Measurements from ENCODE around the gene DDR1.
"Not testable (repeated sequence)": the region's sequence is repeated elsewhere in the genome, so short reads cannot be mapped to it uniquely, and the experiment has no call there.

The DDR1 gene

DNA sequence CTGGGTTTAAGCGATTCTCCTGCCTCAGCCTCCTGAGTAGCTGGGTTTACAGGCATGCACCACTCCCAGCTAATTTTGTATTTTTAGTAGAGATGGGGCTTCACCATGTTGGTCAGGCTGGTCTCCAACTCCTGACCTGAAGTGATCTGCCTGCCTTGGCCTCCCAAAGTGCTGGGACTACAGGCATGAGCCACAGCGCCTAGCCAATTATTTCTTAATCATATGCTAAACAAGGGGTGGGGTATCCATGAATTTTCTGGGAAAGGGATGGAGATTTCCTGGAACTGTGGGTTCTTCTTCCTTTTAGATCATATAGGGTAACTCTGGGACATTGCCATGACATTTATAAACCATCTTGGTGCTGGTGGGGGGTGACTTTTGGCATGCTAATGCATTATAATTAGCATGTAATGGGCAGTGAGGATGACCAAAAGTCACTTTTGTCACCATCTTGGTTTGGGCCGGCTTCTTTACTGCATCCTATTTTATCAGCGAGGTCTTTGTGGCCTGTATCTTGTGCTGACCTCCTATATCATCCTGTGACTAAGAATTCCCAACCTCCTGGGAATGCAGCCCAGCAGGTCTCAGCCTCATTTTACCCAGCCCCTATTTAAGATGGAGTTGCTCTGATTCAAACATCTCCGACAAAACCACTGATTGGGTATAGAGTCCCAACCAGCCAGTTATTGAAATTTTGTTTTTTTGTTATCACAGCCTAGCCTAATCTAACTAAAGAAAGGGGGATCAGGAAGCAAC is 29.9 kb upstream of the DDR1 start:
- DNase-seq: no peak

- no peak for DNase-seq
Observed at GRCh38 chr6:30855429-30856075, 28.8 kb upstream of the DDR1 start.

- DNase-seq: no peak
Observed at GRCh38 chr6:30857112-30857511, 27.2 kb upstream of the DDR1 start.

DNA sequence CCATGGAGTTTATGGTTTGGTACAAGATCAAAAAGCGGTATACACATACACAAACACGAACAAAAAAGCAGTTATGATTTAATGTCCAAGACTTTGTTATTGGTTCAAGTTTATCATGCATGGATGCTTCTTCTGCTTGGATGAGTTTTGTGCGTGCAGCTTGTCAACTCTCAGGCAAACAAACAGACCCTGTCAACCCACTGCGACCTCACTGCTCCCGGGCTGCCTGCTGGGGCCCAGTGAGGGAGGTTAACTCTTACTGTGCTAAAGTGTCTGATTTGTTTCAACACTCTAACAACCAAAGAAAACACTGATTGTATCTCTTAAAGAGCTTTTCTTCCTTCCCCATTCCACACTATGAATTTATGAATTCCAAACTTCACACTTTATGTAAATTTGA is 26.8 kb upstream of the DDR1 start:
- no peak for DNase-seq

DNA sequence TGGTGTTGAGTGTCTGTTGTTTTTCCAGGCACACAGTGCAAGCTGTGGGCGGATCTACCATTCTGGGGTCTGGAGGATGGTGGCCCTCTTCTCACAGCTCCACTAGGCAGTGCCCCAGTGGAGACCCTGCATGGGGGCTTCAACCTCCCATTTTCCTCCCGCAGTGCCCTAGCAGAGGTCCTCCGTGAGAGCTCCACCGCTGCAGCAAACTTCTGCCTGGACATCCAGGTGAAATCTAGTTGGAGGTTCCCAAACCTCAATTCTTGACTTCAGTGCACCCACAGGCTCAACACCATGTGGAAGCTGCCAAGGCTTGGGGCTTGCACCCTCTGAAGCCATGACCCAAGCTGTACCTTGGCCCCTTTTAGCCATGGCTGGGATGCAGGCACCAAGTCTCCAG is 24.6 kb upstream of the DDR1 start:
- DNase-seq: not testable (repeated sequence)

- no peak for DNase-seq
Observed at GRCh38 chr6:30861257-30862048, 22.9 kb upstream of the DDR1 start.

DNA sequence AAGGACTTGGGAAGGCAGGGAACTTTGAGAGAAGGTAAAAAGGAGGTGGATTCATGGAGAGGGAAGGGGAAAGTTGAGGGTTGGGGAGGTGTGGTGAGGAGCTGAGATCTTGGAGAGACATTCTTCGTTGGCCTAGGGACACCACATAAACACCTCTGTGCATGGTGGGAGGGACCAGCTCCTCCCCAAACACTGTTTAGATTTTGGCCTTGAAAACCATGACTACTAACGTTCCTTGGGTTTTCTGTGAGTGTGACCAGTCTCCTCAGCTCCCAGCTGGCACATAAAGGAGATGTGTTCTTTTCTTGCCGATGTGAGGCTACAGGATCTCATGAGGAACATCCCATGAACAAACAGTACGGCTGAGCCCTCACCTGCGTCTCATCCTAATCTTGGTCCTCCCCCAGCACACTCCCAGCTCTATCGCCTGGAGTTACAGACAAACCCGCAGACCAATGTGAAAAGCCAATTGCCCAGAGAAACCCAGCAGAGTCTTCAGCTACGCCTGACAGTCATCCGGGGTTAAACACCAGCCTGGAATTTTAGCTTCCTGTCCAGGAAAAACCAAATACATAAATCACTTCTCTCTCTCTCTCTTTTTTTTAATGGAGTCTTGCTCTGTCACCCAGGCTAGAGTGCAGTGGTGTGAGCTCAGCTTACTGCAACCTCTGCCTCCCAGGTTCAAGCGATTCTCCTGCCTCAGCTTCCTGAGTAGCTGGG is 22.0 kb upstream of the DDR1 start:
- DNase-seq: no peak

GRCh38 chr6:30864325-30864724 is 20.0 kb upstream of the DDR1 start:
- no peak for DNase-seq

- DNase-seq: not testable (repeated sequence)
Observed at GRCh38 chr6:30869241-30869749, 15.0 kb upstream of the DDR1 start.

DNA sequence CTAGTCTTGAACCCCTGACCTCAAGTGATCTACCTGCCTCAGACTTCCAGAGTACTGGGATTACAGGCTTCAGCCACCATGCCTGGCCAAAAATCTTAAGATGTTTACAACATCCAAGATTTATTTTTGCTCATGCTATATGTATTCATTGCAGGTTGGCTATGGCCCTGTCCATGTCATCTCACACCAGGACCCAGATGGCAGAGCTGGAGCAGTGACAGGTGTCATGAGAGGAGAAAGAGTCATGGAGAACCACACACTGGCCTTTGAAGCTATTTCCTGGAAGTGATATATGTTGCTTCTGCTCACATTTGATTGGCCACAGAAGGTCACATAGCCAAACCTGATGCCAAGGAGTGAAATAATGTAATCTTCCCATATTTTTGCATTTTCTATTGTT is 13.8 kb upstream of the DDR1 start:
- DNase-seq: no peak

- DNase-seq: no peak
Observed at GRCh38 chr6:30871592-30872183, 12.6 kb upstream of the DDR1 start.

DNA sequence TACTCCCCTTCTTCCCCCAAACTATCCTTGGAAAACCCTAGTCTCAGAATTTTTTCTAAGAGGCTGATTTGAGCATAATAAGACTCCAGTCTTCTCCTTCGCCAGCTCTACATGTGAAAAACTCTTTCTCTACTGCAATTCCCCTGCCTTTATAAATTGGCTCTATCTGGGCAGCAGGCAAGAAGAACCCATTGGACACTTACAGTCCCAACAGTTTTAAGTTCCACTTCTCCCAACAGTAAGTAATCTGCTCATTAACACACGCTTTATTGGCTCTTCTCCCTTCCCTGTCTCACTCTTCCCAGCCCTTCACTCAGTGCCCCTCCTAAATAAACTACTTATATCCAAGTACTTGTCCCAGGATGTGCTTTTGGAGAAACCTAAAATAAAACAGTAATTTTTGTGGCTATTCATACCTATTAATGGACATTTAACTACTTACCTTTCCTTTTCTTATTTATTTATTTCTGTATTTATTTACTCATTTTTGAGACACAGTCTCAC is 11.1 kb upstream of the DDR1 start:
- no peak for DNase-seq

- DNase-seq: not testable (repeated sequence)
Observed at GRCh38 chr6:30873795-30874194, 10.5 kb upstream of the DDR1 start.

DNA sequence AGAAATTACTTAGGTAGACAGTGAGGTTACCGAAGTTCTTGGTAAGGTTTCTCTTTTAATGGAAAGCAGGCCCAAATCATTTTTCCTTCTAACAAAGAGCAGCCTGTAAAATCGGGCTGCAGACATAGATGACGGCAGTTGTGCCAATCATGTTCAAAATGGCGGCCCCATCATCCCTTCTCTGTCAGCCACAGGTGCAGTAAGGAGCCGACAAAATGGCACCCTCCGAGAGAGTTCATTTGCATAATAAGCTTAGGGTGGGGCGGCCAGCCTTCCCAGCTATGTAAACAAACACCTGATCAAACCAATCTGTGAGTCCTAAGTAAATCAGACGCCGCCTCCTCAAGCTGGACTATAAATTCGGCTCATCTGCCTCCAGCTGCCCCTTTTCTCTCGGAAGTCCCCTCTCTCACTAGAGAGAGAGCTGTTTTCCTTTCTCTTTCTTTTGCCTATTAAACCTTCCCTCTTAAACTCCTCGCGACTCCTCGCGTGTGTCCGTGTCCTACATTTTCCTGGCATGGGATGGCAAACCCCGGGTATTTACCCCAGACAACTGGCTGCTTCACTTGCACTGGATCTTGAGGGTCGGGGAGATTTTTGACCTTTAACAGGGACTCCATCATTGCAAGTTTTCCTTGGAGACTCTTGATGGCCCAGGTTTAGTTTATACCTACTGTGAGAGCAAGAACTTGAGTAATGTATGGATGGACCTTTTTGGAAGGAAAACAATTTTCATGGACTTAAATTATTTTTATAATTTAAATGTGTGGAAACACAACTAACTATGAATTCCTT is 8.9 kb upstream of the DDR1 start:
- DNase-seq: no peak

GRCh38 chr6:30876039-30876730 is 8.1 kb upstream of the DDR1 start:
- no peak for DNase-seq

DNA sequence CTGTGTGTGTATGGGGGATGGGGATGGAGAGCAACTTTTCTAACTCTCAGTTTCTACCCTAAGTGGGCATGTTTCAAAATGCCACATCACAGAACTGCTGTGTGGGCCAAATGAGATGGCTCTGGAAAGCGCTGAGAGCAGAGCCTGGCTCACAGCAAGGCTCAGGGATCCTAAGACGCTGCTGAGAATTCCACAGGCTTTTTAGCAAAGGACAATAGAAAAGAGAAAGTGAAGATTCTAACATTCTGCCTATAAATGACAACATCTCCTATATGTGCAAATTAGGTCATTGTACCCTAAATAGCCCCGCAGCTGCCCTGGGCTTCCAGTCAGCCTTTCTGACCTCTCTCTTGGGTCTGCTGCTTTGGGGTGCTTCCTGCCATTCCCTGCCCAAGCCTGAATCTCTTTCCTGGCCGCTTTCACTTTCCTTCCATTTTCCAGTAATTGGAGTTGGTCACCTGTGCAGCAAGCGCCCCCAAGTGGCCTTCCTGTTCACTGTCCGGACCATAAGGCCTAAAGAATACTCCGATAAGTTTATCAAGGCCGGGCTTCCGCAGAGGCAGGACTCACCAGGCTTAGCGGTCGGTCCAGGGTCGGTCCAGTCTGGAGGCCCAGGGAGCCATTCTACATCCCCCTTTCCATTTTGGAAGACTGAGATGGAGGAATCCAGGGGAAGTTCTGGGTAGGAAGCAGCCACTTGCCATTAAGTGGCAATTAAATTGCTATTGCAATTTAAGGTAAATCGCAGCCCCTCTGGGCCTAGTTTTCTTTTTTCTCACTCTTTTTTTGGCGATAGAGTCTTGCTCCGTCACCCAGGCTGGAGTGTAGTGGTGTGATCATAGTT is 6.7 kb upstream of the DDR1 start:
- DNase-seq: peak; percentile 76 to 83

- DNase-seq: no peak
Observed at GRCh38 chr6:30879684-30880427, 4.5 kb upstream of the DDR1 start.

DNA sequence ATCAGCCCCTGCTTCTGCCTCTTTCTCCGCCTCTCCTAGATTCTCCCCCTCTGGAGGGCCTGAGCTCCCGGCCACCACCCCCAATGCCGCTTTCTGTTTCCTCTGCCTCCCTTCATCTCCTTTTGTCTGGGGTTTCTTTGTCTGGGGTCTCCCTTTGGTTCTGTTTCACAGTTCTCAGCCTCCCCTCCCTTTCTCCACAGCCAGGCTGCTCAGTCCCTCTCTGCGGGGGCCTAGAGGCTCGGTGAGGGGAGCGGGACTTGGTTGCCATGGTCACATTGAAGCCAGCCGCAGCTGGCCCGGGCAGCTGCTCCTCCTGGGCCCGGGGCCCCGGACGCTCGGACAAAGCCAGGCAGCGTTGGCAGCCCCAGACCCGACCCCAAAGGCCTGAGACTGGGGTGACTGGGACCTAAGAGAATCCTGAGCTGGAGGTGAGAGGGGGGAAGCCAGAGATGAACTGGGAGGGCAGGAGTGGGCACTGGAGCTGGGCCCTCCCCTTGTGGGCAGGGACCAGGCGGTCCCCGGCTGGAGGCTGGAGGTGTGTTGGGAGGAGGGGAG is 3.5 kb upstream of the DDR1 start:
- DNase-seq: no peak

Data from CD4-positive, alpha-beta T cell treated with Interferon alpha-2 for 1 hour (primary cell).